HEK293 (cell line): ENCODE measurements around the gene ELAPOR1.

ENCODE experiments used
- CTCF ChIA-PET: fragments of 350-600 bp; formaldehyde crosslinking; extraction: SDS; loops from one replicate; lab custom pipeline; 2021; ENCODE audit warnings: antibody characterized with exemption; lab: Yijun Ruan, JAX
- POLR2A ChIA-PET: fragments of 300-600 bp; formaldehyde crosslinking; extraction: SDS; loops from one replicate; lab custom pipeline; 2020; ENCODE audit warnings: antibody characterized with exemption, inconsistent platforms; lab: Yijun Ruan, JAX
- H3K27ac ChIP-seq: fragments of 200-500 bp; sonication (Bioruptor generic); 2 replicates; pipeline ENCODE4 v1.5.1; 2014; ENCODE audit warnings: low read depth, low read length, control low read depth, inconsistent platforms; ENCODE audit errors: extremely low read depth
- H3K36me3 ChIP-seq, 2 experiments: fragments of 200-500 bp in 1 of 2; sonication (Bioruptor generic) in 1 of 2; 1 replicate in 1 of 2; 2 replicates in 1 of 2; pipeline ENCODE4 v1.5.1; 2014 to 2017; ENCODE audit warnings: inconsistent platforms in 2 of 2, low read length in 2 of 2; ENCODE audit not compliant: control insufficient read depth in 2 of 2, insufficient read depth in 1 of 2
- H3K4me1 ChIP-seq: fragments of 200-500 bp; sonication (Bioruptor generic); 2 replicates; pipeline ENCODE4 v1.5.1; 2014; ENCODE audit warnings: mild to moderate bottlenecking, low read length, inconsistent platforms; ENCODE audit not compliant: control insufficient read depth, insufficient read depth
- H3K4me3 ChIP-seq: 2 replicates; pipeline ENCODE4 v1.5.1; 2011; ENCODE audit warnings: low read depth, mild to moderate bottlenecking, control low read depth, low read length, moderate library complexity
- H3K9me3 ChIP-seq: fragments of 200-500 bp; sonication (Bioruptor generic); 2 replicates; pipeline ENCODE4 v1.5.1; 2014; ENCODE audit warnings: low read depth, low read length, inconsistent platforms; ENCODE audit not compliant: control insufficient read depth, insufficient read depth
- GLI2 ChIP-seq: fragments of 450-650 bp; formaldehyde crosslinking; IDR thresholded peaks from 2 replicates; pipeline ENCODE4; 2017; ENCODE audit warnings: missing biosample characterization, missing genetic modification characterization, low read depth, borderline replicate concordance
- GLIS2 ChIP-seq: fragments of 450-650 bp; formaldehyde crosslinking; IDR thresholded peaks from 2 replicates; pipeline ENCODE4 v1.5.1; 2016; ENCODE audit warnings: missing biosample characterization, missing genetic modification characterization
- IKZF3 ChIP-seq: fragments of 450-650 bp; IDR thresholded peaks from 2 replicates; pipeline ENCODE4 v1.5.0; 2018; ENCODE audit warnings: missing biosample characterization, mild to moderate bottlenecking, missing genetic modification characterization, moderate library complexity
- KLF10 ChIP-seq: fragments of 450-650 bp; IDR thresholded peaks from 2 replicates; pipeline ENCODE4 v1.5.1; 2018; ENCODE audit warnings: missing biosample characterization, mild to moderate bottlenecking, missing genetic modification characterization
- KLF9 ChIP-seq: fragments of 450-650 bp; formaldehyde crosslinking; IDR thresholded peaks from 2 replicates; pipeline ENCODE4 v1.5.1; 2016; ENCODE audit warnings: missing biosample characterization, missing genetic modification characterization, low read depth
- SCRT2 ChIP-seq: fragments of 450-650 bp; formaldehyde crosslinking; IDR thresholded peaks from 2 replicates; pipeline ENCODE4 v1.5.1; 2016; ENCODE audit warnings: missing biosample characterization, missing genetic modification characterization
- SETDB1 ChIP-seq: IDR thresholded peaks from one replicate; pipeline ENCODE4 v1.6.1; 2017; ENCODE audit warnings: mild to moderate bottlenecking, low read length, moderate library complexity, mixed read lengths; ENCODE audit not compliant: insufficient read length
- SP7 ChIP-seq: fragments of 450-650 bp; formaldehyde crosslinking; IDR thresholded peaks from 2 replicates; pipeline ENCODE4 v1.5.1; 2016; ENCODE audit warnings: missing biosample characterization, missing genetic modification characterization
- ZBTB1 ChIP-seq: fragments of 450-650 bp; formaldehyde crosslinking; IDR thresholded peaks from 2 replicates; pipeline ENCODE4 v1.5.1; 2016; ENCODE audit warnings: missing biosample characterization, missing genetic modification characterization
- ZBTB20 ChIP-seq: fragments of 450-650 bp; formaldehyde crosslinking; IDR thresholded peaks from 2 replicates; pipeline ENCODE4 v1.5.1; 2016; ENCODE audit warnings: missing biosample characterization, missing genetic modification characterization
- ZBTB48 ChIP-seq: fragments of 450-650 bp; formaldehyde crosslinking; IDR thresholded peaks from 2 replicates; pipeline ENCODE4 v1.5.1; 2016; ENCODE audit warnings: missing biosample characterization, missing genetic modification characterization
- ZFP41 ChIP-seq: fragments of 450-650 bp; formaldehyde crosslinking; IDR thresholded peaks from 2 replicates; pipeline ENCODE4 v1.5.1; 2016; ENCODE audit warnings: missing biosample characterization, missing genetic modification characterization, borderline replicate concordance
- ZNF146 ChIP-seq: fragments of 450-650 bp; formaldehyde crosslinking; IDR thresholded peaks from 2 replicates; pipeline ENCODE4 v1.5.1; 2016; ENCODE audit warnings: missing biosample characterization, missing genetic modification characterization
- ZNF157 ChIP-seq: fragments of 450-650 bp; formaldehyde crosslinking; IDR thresholded peaks from 2 replicates; pipeline ENCODE4 v1.5.1; 2016; ENCODE audit warnings: missing biosample characterization, missing genetic modification characterization
- ZNF211 ChIP-seq: fragments of 450-650 bp; formaldehyde crosslinking; IDR thresholded peaks from 2 replicates; pipeline ENCODE4 v1.5.1; 2016; ENCODE audit warnings: low read depth, missing biosample characterization, missing genetic modification characterization
- ZNF248 ChIP-seq: fragments of 450-650 bp; formaldehyde crosslinking; IDR thresholded peaks from 2 replicates; pipeline ENCODE4 v1.5.1; 2017; ENCODE audit warnings: missing biosample characterization, missing genetic modification characterization
- ZNF48 ChIP-seq: fragments of 450-650 bp; formaldehyde crosslinking; IDR thresholded peaks from 2 replicates; pipeline ENCODE4 v1.5.1; 2016; ENCODE audit warnings: missing biosample characterization, missing genetic modification characterization
- ZNF514 ChIP-seq: fragments of 450-650 bp; formaldehyde crosslinking; IDR thresholded peaks from 2 replicates; pipeline ENCODE4 v1.5.1; 2016; ENCODE audit warnings: missing biosample characterization, missing genetic modification characterization
- ZNF548 ChIP-seq: fragments of 450-650 bp; formaldehyde crosslinking; IDR thresholded peaks from 2 replicates; pipeline ENCODE4 v1.5.1; 2016; ENCODE audit warnings: missing biosample characterization, missing genetic modification characterization
- ZNF549 ChIP-seq: fragments of 450-650 bp; IDR thresholded peaks from 2 replicates; pipeline ENCODE4 v1.5.1; 2018; ENCODE audit warnings: missing biosample characterization, missing genetic modification characterization, mild to moderate bottlenecking, inconsistent platforms, moderate library complexity
- ZNF555 ChIP-seq: fragments of 450-650 bp; formaldehyde crosslinking; conservative IDR thresholded peaks from 2 replicates; pipeline ENCODE4 v1.5.1; 2017; ENCODE audit warnings: missing biosample characterization, mild to moderate bottlenecking, missing genetic modification characterization, inconsistent platforms
- ZNF629 ChIP-seq: fragments of 450-650 bp; formaldehyde crosslinking; IDR thresholded peaks from 2 replicates; pipeline ENCODE4 v1.5.1; 2017; ENCODE audit warnings: missing biosample characterization, missing genetic modification characterization
- ZNF654 ChIP-seq: fragments of 450-650 bp; formaldehyde crosslinking; IDR thresholded peaks from 2 replicates; pipeline ENCODE4 v1.5.1; 2016; ENCODE audit warnings: low read depth, missing biosample characterization, missing genetic modification characterization
- ZNF658 ChIP-seq: fragments of 450-650 bp; formaldehyde crosslinking; IDR thresholded peaks from 2 replicates; pipeline ENCODE4; 2016; ENCODE audit warnings: missing biosample characterization, missing genetic modification characterization
- ZNF677 ChIP-seq: fragments of 450-650 bp; IDR thresholded peaks from 2 replicates; pipeline ENCODE4 v1.5.0; 2018; ENCODE audit warnings: missing biosample characterization, mild to moderate bottlenecking, missing genetic modification characterization, moderate library complexity
- ZSCAN23 ChIP-seq: fragments of 450-650 bp; formaldehyde crosslinking; IDR thresholded peaks from 2 replicates; pipeline ENCODE4 v1.5.1; 2016; ENCODE audit warnings: missing biosample characterization, missing genetic modification characterization
- TF ChIP-seq, protein P1 (sequence below): fragments of 450-650 bp; IDR thresholded peaks from 2 replicates; pipeline ENCODE4 v1.5.1; 2018; ENCODE audit warnings: missing biosample characterization, mild to moderate bottlenecking, missing genetic modification characterization
- TF ChIP-seq, protein P2 (sequence below): fragments of 450-650 bp; formaldehyde crosslinking; IDR thresholded peaks from 2 replicates; pipeline ENCODE4 v1.5.1; 2016; ENCODE audit warnings: missing biosample characterization, missing genetic modification characterization
- TF ChIP-seq, protein P3 (sequence below): fragments of 450-650 bp; formaldehyde crosslinking; IDR thresholded peaks from 2 replicates; pipeline ENCODE4 v1.5.1; 2017; ENCODE audit warnings: missing biosample characterization, missing genetic modification characterization
- TF ChIP-seq, protein P4 (sequence below): fragments of 450-650 bp; formaldehyde crosslinking; IDR thresholded peaks from 2 replicates; pipeline ENCODE4 v1.5.1; 2016; ENCODE audit warnings: missing biosample characterization, missing genetic modification characterization
- TF ChIP-seq, protein P5 (sequence below): fragments of 450-650 bp; formaldehyde crosslinking; conservative IDR thresholded peaks from 2 replicates; pipeline ENCODE4 v1.5.1; 2016; ENCODE audit warnings: low read depth, missing biosample characterization, missing genetic modification characterization

Gene ELAPOR1

DNA sequence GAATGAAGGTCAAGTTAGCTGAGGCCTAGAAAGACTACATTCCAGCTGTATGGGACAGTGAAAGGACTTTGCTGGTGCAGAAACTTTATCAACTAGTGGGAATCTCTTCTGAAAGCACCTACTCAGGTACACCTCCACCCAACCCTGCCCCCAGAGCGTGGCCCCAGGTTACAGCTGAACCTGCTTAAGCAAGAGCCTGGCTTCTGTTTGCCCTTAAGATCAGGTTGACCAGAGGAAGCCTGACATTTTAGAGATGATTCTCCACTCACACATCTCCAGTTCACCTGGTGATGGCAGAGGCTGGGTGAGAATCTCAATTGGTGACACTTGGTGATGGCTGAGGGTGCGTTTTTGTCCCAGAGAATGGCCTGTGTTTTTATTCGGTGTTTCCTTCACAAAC is 24.0 kb downstream of the ELAPOR1 start:
- CTCF ChIA-PET: no interaction called here
- H3K4me1 ChIP-seq: no peaks in the 10 kb centered on the region
- TF ChIP-seq ZNF549 (tag by site-specific recombination) (no peak), ZNF629 (tag by site-specific recombination) (no peak), ZNF555 (tag by site-specific recombination) (no peak), ZNF48 (tag by site-specific recombination) (no peak), ZNF146 (tag by site-specific recombination) (no peak), ZNF654 (tag by site-specific recombination) (no peak), KLF9 (tag by site-specific recombination) (no peak), GLI2 (tag by site-specific recombination) (no peak), ZNF248 (tag by site-specific recombination) (no peak), ZBTB1 (tag by site-specific recombination) (no peak), IKZF3 (no peak), ZSCAN23 (tag by site-specific recombination) (no peak)
- TF ChIP-seq, protein P1, sequence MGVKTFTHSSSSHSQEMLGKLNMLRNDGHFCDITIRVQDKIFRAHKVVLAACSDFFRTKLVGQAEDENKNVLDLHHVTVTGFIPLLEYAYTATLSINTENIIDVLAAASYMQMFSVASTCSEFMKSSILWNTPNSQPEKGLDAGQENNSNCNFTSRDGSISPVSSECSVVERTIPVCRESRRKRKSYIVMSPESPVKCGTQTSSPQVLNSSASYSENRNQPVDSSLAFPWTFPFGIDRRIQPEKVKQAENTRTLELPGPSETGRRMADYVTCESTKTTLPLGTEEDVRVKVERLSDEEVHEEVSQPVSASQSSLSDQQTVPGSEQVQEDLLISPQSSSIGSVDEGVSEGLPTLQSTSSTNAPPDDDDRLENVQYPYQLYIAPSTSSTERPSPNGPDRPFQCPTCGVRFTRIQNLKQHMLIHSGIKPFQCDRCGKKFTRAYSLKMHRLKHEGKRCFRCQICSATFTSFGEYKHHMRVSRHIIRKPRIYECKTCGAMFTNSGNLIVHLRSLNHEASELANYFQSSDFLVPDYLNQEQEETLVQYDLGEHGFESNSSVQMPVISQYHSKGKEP (tag by site-specific recombination): no peak
- TF ChIP-seq, protein P2, sequence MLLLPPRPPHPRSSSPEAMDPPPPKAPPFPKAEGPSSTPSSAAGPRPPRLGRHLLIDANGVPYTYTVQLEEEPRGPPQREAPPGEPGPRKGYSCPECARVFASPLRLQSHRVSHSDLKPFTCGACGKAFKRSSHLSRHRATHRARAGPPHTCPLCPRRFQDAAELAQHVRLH: no peak
- TF ChIP-seq, all 188 proteins: peak for 0
- Histone ChIP-seq H3K4me3 (no peak overlapping the region), H3K27ac (no peak overlapping the region), H3K9me3 (no peaks in the 10 kb centered on the region), H3K36me3 (no peaks in the 10 kb centered on the region)
- POLR2A ChIA-PET: interaction anchor here (0.5 to 1.2 kb wide), 3 partner anchors 38 to 80 kb away, joined by 3 to 5 read pairs (median 3); no protein-coding TSS in a partner anchor

DNA sequence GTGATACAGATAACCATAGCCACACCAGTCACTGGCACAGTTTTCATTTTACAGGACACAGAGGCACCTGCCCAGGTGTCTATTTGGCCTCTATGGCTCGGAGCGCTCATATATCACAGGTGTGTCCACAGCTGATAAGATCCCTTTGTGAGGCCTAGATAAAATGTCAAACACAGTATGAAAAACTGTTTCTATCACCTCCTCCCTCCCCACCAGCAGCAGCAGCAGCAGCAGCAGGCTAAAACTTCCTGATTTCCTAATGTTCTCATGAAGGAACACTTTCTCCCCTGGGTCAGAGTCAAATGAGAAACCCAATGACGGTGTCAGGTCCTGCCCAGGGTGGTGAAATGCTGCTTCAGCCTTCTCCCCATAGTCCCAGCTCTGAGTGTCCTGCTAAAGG is 24.4 kb downstream of the ELAPOR1 start:
- Histone ChIP-seq H3K4me3 (no peak overlapping the region), H3K27ac (no peak overlapping the region), H3K4me1 (no peaks in the 10 kb centered on the region), H3K36me3 (no peaks in the 10 kb centered on the region), H3K9me3 (no peaks in the 10 kb centered on the region)
- POLR2A ChIA-PET: interaction anchor here (0.5 to 0.6 kb wide), 2 partner anchors 39 to 80 kb away, joined by 3 to 5 read pairs; no protein-coding TSS in a partner anchor
- CTCF ChIA-PET: no interaction called here
- TF ChIP-seq SETDB1 (no peak), SP7 (tag by site-specific recombination) (no peak), ZNF157 (tag by site-specific recombination) (no peak), ZNF548 (tag by site-specific recombination) (no peak), KLF10 (tag by site-specific recombination) (no peak), ZFP41 (tag by site-specific recombination) (no peak), ZNF658 (tag by site-specific recombination) (no peak), ZNF654 (tag by site-specific recombination) (no peak), SCRT2 (tag by site-specific recombination) (no peak), ZBTB20 (tag by site-specific recombination) (no peak), ZNF514 (tag by site-specific recombination) (no peak), ZBTB48 (tag by site-specific recombination) (no peak), GLIS2 (no peak), ZNF211 (no peak), ZNF677 (tag by site-specific recombination) (no peak)
- TF ChIP-seq, protein P3, sequence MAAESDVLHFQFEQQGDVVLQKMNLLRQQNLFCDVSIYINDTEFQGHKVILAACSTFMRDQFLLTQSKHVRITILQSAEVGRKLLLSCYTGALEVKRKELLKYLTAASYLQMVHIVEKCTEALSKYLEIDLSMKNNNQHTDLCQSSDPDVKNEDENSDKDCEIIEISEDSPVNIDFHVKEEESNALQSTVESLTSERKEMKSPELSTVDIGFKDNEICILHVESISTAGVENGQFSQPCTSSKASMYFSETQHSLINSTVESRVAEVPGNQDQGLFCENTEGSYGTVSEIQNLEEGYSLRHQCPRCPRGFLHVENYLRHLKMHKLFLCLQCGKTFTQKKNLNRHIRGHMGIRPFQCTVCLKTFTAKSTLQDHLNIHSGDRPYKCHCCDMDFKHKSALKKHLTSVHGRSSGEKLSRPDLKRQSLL: no peak
- TF ChIP-seq, protein P4, sequence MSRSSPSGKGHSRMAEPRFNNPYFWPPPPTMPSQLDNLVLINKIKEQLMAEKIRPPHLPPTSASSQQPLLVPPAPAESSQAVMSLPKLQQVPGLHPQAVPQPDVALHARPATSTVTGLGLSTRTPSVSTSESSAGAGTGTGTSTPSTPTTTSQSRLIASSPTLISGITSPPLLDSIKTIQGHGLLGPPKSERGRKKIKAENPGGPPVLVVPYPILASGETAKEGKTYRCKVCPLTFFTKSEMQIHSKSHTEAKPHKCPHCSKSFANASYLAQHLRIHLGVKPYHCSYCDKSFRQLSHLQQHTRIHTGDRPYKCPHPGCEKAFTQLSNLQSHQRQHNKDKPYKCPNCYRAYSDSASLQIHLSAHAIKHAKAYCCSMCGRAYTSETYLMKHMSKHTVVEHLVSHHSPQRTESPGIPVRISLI (tag by site-specific recombination): no peak
- TF ChIP-seq, protein P5, sequence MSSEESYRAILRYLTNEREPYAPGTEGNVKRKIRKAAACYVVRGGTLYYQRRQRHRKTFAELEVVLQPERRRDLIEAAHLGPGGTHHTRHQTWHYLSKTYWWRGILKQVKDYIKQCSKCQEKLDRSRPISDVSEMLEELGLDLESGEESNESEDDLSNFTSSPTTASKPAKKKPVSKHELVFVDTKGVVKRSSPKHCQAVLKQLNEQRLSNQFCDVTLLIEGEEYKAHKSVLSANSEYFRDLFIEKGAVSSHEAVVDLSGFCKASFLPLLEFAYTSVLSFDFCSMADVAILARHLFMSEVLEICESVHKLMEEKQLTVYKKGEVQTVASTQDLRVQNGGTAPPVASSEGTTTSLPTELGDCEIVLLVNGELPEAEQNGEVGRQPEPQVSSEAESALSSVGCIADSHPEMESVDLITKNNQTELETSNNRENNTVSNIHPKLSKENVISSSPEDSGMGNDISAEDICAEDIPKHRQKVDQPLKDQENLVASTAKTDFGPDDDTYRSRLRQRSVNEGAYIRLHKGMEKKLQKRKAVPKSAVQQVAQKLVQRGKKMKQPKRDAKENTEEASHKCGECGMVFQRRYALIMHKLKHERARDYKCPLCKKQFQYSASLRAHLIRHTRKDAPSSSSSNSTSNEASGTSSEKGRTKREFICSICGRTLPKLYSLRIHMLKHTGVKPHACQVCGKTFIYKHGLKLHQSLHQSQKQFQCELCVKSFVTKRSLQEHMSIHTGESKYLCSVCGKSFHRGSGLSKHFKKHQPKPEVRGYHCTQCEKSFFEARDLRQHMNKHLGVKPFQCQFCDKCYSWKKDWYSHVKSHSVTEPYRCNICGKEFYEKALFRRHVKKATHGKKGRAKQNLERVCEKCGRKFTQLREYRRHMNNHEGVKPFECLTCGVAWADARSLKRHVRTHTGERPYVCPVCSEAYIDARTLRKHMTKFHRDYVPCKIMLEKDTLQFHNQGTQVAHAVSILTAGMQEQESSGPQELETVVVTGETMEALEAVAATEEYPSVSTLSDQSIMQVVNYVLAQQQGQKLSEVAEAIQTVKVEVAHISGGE (tag by site-specific recombination): no peak
